Right lobe of liver (tissue), 6 donors: Measurements from ENCODE around the gene GAS2L1. TPM values are rescaled to one million over a fixed set of nuclear protein-coding genes. Genes with fewer than 3 reads are reported as not detected.

ENCODE experiments used
- ATAC-seq, 4 donors: fragments of 200-7000 bp; cut with Tn5 transposase; one replicate each; pipeline ENCODE4 v1.9.1; 2020; ENCODE audit warnings: mild to moderate bottlenecking in 4 of 4, moderate library complexity in 4 of 4
- DNase-seq, 3 donors: peaks; one replicate each; pipeline ENCODE4 v3.0.0-alpha.2; 2020
- H3K27ac ChIP-seq, 3 donors: fragments of 200-600 bp; one replicate each; pipeline ENCODE4 v1.8.0; 2022
- H3K27me3 ChIP-seq, 2 donors: fragments of 200-600 bp; one replicate each; pipeline ENCODE4 v1.8.0; 2022
- H3K36me3 ChIP-seq, 4 donors: fragments of 200-600 bp; sonication (generic) in 1 of 4; one replicate each; pipeline versions ENCODE4 v1.5.1 to v1.8.0; 2017 to 2022; ENCODE audit warnings: control low read depth in 1 of 4
- H3K4me1 ChIP-seq, 4 donors: fragments of 200-600 bp; sonication (generic) in 1 of 4; one replicate each; pipeline versions ENCODE4 v1.5.1 to v1.8.0; 2017 to 2022; ENCODE audit warnings: control low read depth in 1 of 4
- H3K4me3 ChIP-seq, 3 donors: fragments of 200-600 bp; one replicate each; pipeline ENCODE4 v1.8.0; 2022
- H3K9me3 ChIP-seq, 4 donors: fragments of 200-600 bp; sonication (generic) in 1 of 4; one replicate each; pipeline versions ENCODE4 v1.5.1 to v1.8.0; 2017 to 2022; ENCODE audit warnings: control low read depth in 1 of 4
- POLR2A ChIP-seq: fragments of 450-650 bp; IDR thresholded peaks from one replicate; pipeline ENCODE4 v1.6.1; 2017; ENCODE audit warnings: antibody characterized with exemption, mild to moderate bottlenecking
- WGBS: methylation state at CpG from one replicate; pipeline ENCODE4 v1.1.6; 2018; ENCODE audit warnings: low coverage, low lambda C conversion rate; ENCODE audit not compliant: insufficient coverage; ENCODE audit errors: missing lambda C conversion rate; 5-methylcytosine and 5-hydroxymethylcytosine counted together
- intact Hi-C, 2 donors: fragments of 100-400 bp; cut with DNase I; formaldehyde crosslinking; loops; one replicate each; pipeline versions ENCODE4 v1.11.2 to v1.14.1; 2022
- total RNA-seq, 6 experiments: library from RNA; depleted of rRNA in 2 of 6; stranded (reverse); fragments of >200 nt in 2 of 6; fragmentation: NEBNext Ultra II Directional in 3 of 6; extraction: Animal tissue kit (Norgen Biotek cat#: 25700) in 3 of 6; gene quantifications; one replicate each; pipeline versions ENCODE4 v1.1.0 to v1.2.4, GENCODE V29; 2016 to 2023
- TF ChIP-seq, protein P1 (sequence below), 4 donors: fragments of 200-600 bp in 3 of 4; fragments of 450-650 bp in 1 of 4; IDR thresholded peaks; one replicate each; pipeline versions ENCODE4 v1.5.1 to v1.8.0; 2016 to 2022; ENCODE audit warnings: antibody characterized with exemption in 4 of 4, mild to moderate bottlenecking in 2 of 4
- donor health status: DM: no; HTN: yes; CAD: no.
- donor health status: DM: no; HTN: no; CAD: no.
- donor health status: DM: no; HTN: no; CAD: no.
- donor health status: DM: no; HTN: yes; CAD: no.
- donor health status: DM: no; HTN: yes; CAD: no.

Gene GAS2L1
- total RNA-seq, 6 experiments from 2014 or later, result 8.9 to 15.8 (median 11.5) TPM

GRCh38 chr22:29306835-29307595, 565 bp downstream of the GAS2L1 start:
- WGBS, result 57% methylated on average over 5 of the region's 83 CpGs
- no peaks in the 10 kb centered on the region for H3K27me3 ChIP-seq
- intact Hi-C loops, result loop anchor here in 1 of 2 donors (10.0 kb wide), 1 partner anchor 48 kb away; no protein-coding TSS in a partner anchor
- peak; percentile 36 for TF ChIP-seq POLR2A
- TF ChIP-seq, protein P1, sequence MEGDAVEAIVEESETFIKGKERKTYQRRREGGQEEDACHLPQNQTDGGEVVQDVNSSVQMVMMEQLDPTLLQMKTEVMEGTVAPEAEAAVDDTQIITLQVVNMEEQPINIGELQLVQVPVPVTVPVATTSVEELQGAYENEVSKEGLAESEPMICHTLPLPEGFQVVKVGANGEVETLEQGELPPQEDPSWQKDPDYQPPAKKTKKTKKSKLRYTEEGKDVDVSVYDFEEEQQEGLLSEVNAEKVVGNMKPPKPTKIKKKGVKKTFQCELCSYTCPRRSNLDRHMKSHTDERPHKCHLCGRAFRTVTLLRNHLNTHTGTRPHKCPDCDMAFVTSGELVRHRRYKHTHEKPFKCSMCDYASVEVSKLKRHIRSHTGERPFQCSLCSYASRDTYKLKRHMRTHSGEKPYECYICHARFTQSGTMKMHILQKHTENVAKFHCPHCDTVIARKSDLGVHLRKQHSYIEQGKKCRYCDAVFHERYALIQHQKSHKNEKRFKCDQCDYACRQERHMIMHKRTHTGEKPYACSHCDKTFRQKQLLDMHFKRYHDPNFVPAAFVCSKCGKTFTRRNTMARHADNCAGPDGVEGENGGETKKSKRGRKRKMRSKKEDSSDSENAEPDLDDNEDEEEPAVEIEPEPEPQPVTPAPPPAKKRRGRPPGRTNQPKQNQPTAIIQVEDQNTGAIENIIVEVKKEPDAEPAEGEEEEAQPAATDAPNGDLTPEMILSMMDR (IDR thresholded peaks at IDR 0.05), result peak in 1 of 4 donors; percentile 18
- H3K9me3 ChIP-seq, result no peaks in the 10 kb centered on the region
- H3K4me1 ChIP-seq, result peaks cover 2 to 19% (median 10%) of the 10 kb centered on the region in 4 donors
- no peaks in the 10 kb centered on the region for H3K36me3 ChIP-seq
- ATAC-seq, result peak; percentile 57 to 72 (median 66)
- peak overlapping the region; percentile 87 to 94 (median 89) for H3K4me3 ChIP-seq
- peak; percentile 85 to 89 (median 87) for DNase-seq
- peak overlapping the region; percentile 50 to 81 (median 66) for H3K27ac ChIP-seq

DNA sequence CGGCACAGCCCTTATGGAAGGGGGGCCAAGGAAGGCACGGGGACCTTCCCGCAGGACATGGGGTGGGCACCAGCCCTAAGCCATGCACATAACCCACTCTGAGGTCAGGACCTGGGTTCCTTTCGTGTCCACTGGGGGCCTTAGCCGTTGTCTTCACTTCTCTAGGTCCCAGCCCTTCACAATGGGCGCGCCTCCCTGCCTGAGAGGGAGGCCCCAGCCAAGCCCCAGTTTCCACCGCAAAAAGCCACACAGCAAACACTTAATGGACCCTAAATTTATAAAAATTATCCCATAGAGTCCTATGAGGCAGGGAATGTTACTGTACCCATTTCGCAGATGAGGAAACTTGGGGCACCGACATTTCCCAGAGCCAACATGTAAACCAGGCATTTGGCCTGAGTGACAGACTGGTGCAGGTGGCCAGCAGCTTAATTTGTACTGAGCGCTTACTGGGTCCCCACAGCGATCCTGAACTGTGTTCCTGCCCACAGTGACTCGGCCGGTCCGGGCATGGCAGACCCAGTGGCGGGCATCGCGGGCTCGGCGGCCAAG, 1.2 kb downstream of the GAS2L1 start:
- ATAC-seq (no peak), DNase-seq (no peak)
- peak overlapping the region; percentile 50 to 81 (median 66) for H3K27ac ChIP-seq
- no peak for TF ChIP-seq POLR2A
- TF ChIP-seq, protein P1 (IDR thresholded peaks at IDR 0.05), result no peak
- WGBS, result 18% methylated on average over 6 of the region's 20 CpGs
- peak overlapping the region; percentile 87 to 94 (median 89) for H3K4me3 ChIP-seq
- no peaks in the 10 kb centered on the region for H3K27me3 ChIP-seq
- intact Hi-C loops, result loop anchor here in 1 of 2 donors (10.0 kb wide), 1 partner anchor 47 kb away; no protein-coding TSS in a partner anchor
- no peaks in the 10 kb centered on the region for H3K9me3 ChIP-seq
- no peaks in the 10 kb centered on the region for H3K36me3 ChIP-seq
- H3K4me1 ChIP-seq, result peaks cover 2 to 13% (median 7%) of the 10 kb centered on the region in 4 donors

DNA sequence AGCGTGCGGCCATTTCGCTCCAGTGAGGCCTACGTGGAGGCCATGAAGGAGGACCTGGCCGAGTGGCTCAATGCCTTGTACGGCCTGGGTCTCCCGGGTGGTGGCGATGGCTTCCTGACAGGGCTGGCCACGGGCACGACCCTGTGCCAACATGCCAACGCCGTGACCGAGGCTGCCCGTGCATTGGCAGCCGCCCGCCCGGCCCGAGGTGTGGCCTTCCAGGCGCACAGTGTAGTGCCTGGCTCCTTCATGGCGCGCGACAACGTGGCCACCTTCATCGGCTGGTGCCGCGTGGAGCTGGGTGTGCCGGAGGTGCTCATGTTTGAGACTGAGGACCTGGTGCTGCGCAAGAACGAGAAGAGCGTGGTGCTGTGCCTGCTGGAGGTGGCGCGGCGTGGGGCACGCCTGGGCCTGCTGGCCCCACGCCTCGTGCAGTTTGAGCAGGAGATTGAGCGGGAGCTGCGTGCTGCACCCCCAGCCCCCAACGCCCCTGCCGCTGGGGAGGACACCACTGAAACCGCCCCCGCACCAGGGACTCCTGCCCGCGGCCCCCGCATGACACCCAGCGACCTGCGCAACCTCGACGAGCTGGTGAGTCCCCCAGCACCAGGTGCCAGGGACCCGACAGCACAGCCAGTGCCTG, 1.8 kb downstream of the GAS2L1 start:
- TF ChIP-seq, protein P1 (IDR thresholded peaks at IDR 0.05), result no peak
- TF ChIP-seq POLR2A, result no peak
- H3K27me3 ChIP-seq, result no peaks in the 10 kb centered on the region
- H3K4me3 ChIP-seq, result no peak overlapping the region
- H3K9me3 ChIP-seq, result no peaks in the 10 kb centered on the region
- H3K4me1 ChIP-seq, result peaks cover under 1 to 9% (median 5%) of the 10 kb centered on the region in 4 donors
- ATAC-seq, result no peak
- H3K27ac ChIP-seq, result no peak overlapping the region
- intact Hi-C loops, result loop anchor here in 1 of 2 donors (10.0 kb wide), 1 partner anchor 47 kb away; no protein-coding TSS in a partner anchor
- WGBS, result no CpG with 5 or more reads among the region's 50 CpGs
- no peak for DNase-seq
- H3K36me3 ChIP-seq, result no peaks in the 10 kb centered on the region

DNA sequence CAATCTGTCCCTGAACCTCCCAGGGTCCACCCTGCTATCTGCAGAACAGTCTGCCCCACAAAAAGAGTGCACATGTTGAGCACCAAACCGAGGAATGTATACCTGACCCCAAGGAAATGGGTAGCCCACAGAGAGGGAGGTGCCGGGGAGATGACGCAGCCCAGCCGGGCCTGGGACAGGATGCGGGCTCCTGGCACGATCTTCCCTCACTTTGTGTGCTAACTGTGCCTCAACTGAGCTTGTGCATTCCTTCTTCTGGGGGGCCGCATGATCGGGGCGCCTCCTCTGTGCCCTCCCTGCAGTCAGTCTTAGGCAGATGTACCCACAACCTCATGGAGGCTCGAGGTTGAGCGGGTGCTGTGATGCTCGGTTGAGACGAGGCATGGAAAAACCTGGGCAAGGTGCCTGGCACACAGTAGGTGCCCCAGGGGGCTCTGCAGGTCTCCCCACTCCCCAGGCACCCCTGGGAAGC, 2.4 kb downstream of the GAS2L1 start:
- H3K4me3 ChIP-seq, result no peak overlapping the region
- H3K9me3 ChIP-seq, result no peaks in the 10 kb centered on the region
- no CpG with 5 or more reads among the region's 13 CpGs for WGBS
- TF ChIP-seq POLR2A, result no peak
- TF ChIP-seq, protein P1 (IDR thresholded peaks at IDR 0.05), result no peak
- no peak for ATAC-seq
- intact Hi-C loops, result loop anchor here in 1 of 2 donors (10.0 kb wide), 1 partner anchor 46 kb away; no protein-coding TSS in a partner anchor
- H3K4me1 ChIP-seq, result peaks cover 0 to 10% (median 6%) of the 10 kb centered on the region in 4 donors
- no peaks in the 10 kb centered on the region for H3K27me3 ChIP-seq
- H3K36me3 ChIP-seq, result no peaks in the 10 kb centered on the region
- DNase-seq, result peak in 2 of 3 donors; percentile 25 to 52
- no peak overlapping the region for H3K27ac ChIP-seq
